ENCODE results near the gene UNK. TPM values are rescaled to one million over a fixed set of nuclear protein-coding genes. Genes with fewer than 3 reads are reported as not detected.
A peak's percentile ranks its signal among the peaks of the same experiment; 100 is the strongest.

The UNK gene
- total and polyA plus RNA-seq, 2 of the 13 experiments (the other 11 are each of a cell fraction or from before 2014, with no cell fraction given), result 31.6 to 33.0 TPM

- TF ChIP-seq ZFP41 (CRISPR knock-in tag; IDR thresholded peaks at IDR 0.05; ENCODE audit: borderline replicate concordance), result peak; percentile 82; the same call in 1 of the 2 replicates
- peak; percentile 94 for TF ChIP-seq KDM3A (CRISPR knock-in tag; IDR thresholded peaks at IDR 0.05; ENCODE audit: low read depth)
- TF ChIP-seq ZKSCAN8 (CRISPR knock-in tag; IDR thresholded peaks at IDR 0.05; ENCODE audit: borderline replicate concordance), result peak; percentile 48; the same call in 1 of the 2 replicates
- peak; percentile 62; the same call in 1 of the 2 replicates for TF ChIP-seq CENPT (CRISPR knock-in tag; IDR thresholded peaks at IDR 0.05; ENCODE audit: low read depth)
- TF ChIP-seq NR1H2 (CRISPR knock-in tag; IDR thresholded peaks at IDR 0.05; ENCODE audit: borderline replicate concordance, low read depth), result peak; percentile 73; the same call in 1 of the 2 replicates
- peak; percentile 99 for TF ChIP-seq NR2F6 (IDR thresholded peaks at IDR 0.05)
- TF ChIP-seq NR2F6 (CRISPR knock-in tag; IDR thresholded peaks at IDR 0.05), result peak; percentile 99
- no peak for TF ChIP-seq DMTF1 (CRISPR knock-in tag; IDR thresholded peaks at IDR 0.05)
- TF ChIP-seq FOXP1 (IDR thresholded peaks at IDR 0.05), result no peak
- TF ChIP-seq FOXP1 (CRISPR knock-in tag; IDR thresholded peaks at IDR 0.05), result peak; percentile 73; the same call in 1 of the 2 replicates
- TF ChIP-seq ZNF800 (CRISPR knock-in tag; IDR thresholded peaks at IDR 0.05), result no peak
- TF ChIP-seq ZNF136 (CRISPR knock-in tag; IDR thresholded peaks at IDR 0.05; ENCODE audit: low read depth), result no peak
- TF ChIP-seq CC2D1A (CRISPR knock-in tag; IDR thresholded peaks at IDR 0.05), result 0 out of 2 replicates have a peak, but pooled peaks have one; percentile 74
- peak; percentile 47; the same call in 1 of the 2 replicates for TF ChIP-seq ZNF792 (CRISPR knock-in tag; IDR thresholded peaks at IDR 0.05)
- no peak for TF ChIP-seq PAF1 (CRISPR knock-in tag; IDR thresholded peaks at IDR 0.05)
- TF ChIP-seq ISL2 (CRISPR knock-in tag; IDR thresholded peaks at IDR 0.05), result 0 out of 2 replicates have a peak, but pooled peaks have one; percentile 65
- TF ChIP-seq NR0B2 (CRISPR knock-in tag; IDR thresholded peaks at IDR 0.05), result peak; percentile 90
- TF ChIP-seq KLF6 (CRISPR knock-in tag; IDR thresholded peaks at IDR 0.05), result peak; percentile 81
- TF ChIP-seq ZNF503 (CRISPR knock-in tag; IDR thresholded peaks at IDR 0.05), result peak; percentile 97
- peak; percentile 78; the same call in 1 of the 2 replicates for TF ChIP-seq RCOR2 (CRISPR knock-in tag; IDR thresholded peaks at IDR 0.05)
- peak; percentile 42; the same call in 1 of the 2 replicates for TF ChIP-seq KDM5A (IDR thresholded peaks at IDR 0.05; ENCODE audit: borderline replicate concordance, low read length)
These were observed 62.3 kb downstream of the UNK start (continued) for GRCh38 chr17:75846692-75847613.

Data from HepG2 (cell line).